ENCODE results near the gene PLXNB2.
"Not testable (repeated sequence)": the region's sequence is repeated elsewhere in the genome, so short reads cannot be mapped to it uniquely, and the experiment has no call there.

PLXNB2 gene, protein sequence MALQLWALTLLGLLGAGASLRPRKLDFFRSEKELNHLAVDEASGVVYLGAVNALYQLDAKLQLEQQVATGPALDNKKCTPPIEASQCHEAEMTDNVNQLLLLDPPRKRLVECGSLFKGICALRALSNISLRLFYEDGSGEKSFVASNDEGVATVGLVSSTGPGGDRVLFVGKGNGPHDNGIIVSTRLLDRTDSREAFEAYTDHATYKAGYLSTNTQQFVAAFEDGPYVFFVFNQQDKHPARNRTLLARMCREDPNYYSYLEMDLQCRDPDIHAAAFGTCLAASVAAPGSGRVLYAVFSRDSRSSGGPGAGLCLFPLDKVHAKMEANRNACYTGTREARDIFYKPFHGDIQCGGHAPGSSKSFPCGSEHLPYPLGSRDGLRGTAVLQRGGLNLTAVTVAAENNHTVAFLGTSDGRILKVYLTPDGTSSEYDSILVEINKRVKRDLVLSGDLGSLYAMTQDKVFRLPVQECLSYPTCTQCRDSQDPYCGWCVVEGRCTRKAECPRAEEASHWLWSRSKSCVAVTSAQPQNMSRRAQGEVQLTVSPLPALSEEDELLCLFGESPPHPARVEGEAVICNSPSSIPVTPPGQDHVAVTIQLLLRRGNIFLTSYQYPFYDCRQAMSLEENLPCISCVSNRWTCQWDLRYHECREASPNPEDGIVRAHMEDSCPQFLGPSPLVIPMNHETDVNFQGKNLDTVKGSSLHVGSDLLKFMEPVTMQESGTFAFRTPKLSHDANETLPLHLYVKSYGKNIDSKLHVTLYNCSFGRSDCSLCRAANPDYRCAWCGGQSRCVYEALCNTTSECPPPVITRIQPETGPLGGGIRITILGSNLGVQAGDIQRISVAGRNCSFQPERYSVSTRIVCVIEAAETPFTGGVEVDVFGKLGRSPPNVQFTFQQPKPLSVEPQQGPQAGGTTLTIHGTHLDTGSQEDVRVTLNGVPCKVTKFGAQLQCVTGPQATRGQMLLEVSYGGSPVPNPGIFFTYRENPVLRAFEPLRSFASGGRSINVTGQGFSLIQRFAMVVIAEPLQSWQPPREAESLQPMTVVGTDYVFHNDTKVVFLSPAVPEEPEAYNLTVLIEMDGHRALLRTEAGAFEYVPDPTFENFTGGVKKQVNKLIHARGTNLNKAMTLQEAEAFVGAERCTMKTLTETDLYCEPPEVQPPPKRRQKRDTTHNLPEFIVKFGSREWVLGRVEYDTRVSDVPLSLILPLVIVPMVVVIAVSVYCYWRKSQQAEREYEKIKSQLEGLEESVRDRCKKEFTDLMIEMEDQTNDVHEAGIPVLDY (N-terminal part only)

DNA sequence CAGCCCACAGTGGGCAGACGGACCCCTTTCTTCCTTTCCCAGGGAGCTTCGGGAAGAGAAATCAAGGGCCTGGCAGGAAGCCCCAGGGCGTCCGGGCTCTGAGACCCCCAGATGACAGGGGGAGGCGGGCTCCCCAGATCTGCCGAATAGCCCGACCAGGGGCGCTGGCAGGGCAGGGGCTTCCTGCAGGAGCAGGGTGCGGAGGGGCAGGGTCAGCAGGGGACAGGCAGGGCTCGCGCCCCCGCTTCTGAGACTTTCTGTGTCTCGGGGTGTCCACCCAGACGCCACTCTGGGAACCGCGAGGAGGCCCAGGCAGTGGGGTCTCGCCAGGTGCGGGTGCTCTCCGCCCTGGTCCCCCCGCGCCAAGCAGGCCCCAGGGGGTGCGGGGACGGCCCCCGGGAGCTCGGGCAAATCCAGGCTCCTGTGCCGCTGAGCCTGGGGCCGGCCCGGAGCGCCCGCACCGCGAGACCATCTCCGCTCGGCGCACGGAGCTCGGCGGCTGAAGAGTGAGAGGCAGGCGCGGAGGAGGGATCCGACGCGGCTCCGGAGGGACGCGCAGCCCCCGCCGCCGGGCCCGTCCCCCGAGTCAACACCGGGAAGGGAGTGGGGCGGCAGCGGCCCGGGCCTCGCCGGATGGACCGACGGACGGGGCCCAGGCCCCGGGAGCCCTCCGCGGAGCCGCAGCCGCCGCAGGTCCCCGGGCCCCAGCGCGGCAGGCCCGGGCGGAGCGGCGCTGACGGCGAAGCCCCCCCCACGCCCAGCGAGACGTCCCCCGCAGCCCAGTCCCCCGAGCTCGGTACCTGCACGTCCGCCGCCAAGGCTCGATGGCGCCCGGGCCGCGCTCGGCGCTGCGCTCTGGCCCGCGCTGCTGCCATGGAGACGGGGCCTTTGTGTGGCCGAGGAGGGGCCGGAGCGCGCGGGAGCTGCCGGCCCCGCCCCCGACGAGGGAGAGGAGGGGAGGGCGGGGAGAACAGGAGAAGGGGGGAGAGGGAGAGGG is at the start of gene PLXNB2:
PLXNB2 (minus strand) TSS at position 894 of the 997 bp plus-strand sequence. CDS start 17,062 bp downstream, outside the sequence.
- peak; percentile 19 for DNase-seq (ENCODE audit: low spot score)

DNA sequence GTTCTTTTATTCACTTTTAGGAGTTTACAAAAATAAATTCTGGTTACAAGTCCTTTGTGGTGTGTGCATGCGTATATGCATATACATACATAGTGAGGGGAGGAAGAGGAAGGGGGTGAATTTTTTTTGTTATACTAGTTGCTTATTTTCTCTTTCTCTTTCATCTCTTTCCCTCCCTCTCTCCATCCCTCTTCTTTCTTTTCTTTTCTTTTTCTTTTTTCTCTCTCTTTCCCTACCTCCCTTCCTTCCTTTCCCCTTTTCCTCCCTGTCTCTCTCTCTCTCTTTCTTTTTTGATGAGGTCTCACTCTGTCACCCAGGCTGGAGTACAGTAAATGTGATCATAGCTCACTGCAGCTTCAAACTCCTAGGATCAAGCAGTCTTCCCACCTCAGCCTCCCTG is 49.8 kb upstream of the PLXNB2 start:
- DNase-seq (ENCODE audit: low spot score) = no peak

DNA sequence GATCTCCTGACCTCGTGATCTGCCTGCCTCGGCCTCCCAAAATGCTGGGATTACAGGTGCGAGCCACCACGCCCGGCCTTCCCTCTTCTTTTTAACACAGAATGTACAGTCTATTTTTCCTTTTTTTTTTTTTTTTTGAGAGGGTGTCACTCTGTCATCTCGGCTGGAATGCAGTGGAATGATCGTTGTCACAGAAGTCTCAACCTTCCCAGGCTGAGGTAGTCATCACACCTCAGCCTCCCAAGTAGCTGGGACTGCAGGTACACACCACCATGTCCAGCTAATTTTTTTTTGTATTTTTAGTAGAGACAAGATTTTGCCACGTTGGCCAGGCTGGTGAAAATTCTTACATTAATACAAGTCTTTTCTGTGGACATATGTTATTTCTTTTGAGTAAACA is 48.7 kb upstream of the PLXNB2 start:
- no peak for DNase-seq (ENCODE audit: low spot score)

GRCh38 chr22:50348058-50348457 is 40.6 kb upstream of the PLXNB2 start:
- DNase-seq (ENCODE audit: low spot score) = no peak

- no peak for DNase-seq (ENCODE audit: low spot score)
Observed at GRCh38 chr22:50347157-50347556, 39.7 kb upstream of the PLXNB2 start.

DNA sequence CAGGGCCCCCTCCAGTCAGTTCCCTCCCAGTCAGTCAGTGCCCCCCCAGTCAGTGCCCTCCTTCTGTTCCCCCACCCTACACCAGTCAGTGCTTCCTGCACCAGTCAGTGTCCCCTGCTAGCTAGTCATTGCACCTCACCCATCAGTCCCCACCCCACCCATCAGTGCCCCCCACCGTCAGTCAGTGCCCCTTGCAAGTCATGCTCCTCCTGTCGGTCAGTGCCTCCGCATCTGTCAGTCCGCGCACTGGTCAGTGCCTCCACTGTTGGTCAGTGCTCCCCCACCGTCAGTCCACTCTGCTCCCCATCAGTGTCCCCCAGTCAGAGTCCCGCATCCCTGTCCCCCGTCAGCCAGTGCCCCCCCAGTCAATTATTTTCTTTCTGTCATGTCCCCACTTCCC is 39.0 kb upstream of the PLXNB2 start:
- no peak for DNase-seq (ENCODE audit: low spot score)

- no peak for DNase-seq (ENCODE audit: low spot score)
Observed at GRCh38 chr22:50343541-50343935, 36.1 kb upstream of the PLXNB2 start.

GRCh38 chr22:50342651-50343540 is 35.5 kb upstream of the PLXNB2 start, which contains the start of gene PPP6R2:
Gene PPP6R2 (plus strand): TSS chr22:50343327. CDS start chr22:50393909, 50,582 bp downstream.
- DNase-seq (ENCODE audit: low spot score) = peak; percentile 84

- peak; percentile 92 for DNase-seq (ENCODE audit: low spot score)
Observed at GRCh38 chr22:50341977-50342650, 34.7 kb upstream of the PLXNB2 start.

DNA sequence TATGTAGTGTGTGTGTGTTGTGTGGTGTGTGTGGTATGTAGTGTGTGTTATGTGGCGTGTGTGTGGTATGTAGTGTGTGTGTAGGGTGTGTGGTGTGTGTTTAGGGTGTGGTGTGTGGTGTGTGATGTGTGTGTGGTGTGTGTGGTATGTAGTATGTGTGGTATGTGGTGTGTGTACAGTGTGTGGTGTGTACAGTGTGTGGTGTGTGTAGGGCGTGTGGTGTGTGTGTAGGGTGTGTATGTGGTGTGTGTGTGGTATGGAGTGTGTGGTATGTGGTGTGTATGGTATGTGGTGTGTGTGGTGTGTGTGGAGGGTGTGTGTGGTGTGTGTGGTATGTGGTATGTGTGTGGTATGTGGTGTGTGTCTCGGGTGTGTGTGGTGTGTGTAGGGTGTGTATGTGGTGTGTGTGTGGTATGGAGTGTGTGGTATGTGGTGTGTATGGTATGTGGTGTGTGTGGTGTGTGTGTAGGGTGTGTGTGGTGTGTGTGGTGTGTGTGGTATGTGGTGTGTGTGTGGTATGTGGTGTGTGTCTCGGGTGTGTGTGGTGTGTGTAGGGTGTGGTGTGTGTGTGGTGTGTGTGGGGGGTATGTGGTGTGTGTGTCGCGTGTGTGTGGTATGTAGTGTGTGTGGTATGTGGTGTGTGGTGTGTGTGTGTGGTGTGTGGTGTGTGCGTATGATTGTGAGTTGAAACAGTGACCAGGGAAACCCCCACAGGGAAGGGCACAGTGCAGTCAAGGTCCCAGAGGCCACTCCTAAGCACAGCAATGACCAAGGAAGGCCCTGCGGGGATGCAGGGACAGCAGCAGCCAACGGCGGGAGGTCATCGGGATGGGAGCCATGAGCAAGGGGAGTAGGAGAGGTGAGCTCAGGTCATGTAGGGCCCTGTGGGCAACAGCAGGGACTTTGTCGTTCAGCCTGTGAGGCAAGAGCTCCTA is 32.8 kb upstream of the PLXNB2 start:
- no peak for DNase-seq (ENCODE audit: low spot score)

DNA sequence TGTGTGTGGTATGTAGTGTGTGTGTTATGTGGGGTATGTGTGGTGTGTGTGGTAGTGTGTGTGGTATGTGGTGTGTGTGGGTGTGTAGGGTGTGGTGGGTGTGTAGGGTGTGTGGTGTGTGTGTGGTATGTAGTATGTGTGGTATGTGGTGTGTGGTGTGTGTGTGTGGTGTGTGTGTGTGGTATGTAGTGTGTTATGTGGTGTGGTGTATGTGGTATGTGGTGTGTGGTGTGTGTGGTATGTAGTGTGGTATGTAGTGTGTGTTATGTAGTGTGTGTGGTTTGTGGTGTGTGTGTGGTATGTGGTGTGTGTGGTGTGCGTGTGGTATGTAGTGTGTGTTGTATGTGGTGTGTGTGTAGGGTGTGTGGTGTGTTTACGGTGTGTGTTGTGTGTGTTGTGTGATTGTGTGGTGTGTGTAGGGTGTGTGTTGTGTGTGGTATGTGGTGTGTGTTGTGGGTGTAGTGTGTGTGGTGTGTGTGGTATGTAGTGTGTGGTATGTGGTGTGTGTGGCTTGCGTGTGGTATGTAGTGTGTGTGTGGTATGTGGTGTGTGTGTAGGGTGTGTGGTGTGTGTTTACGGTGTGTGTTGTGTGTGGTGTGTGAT is 31.5 kb upstream of the PLXNB2 start:
- DNase-seq (ENCODE audit: low spot score) = no peak

DNA sequence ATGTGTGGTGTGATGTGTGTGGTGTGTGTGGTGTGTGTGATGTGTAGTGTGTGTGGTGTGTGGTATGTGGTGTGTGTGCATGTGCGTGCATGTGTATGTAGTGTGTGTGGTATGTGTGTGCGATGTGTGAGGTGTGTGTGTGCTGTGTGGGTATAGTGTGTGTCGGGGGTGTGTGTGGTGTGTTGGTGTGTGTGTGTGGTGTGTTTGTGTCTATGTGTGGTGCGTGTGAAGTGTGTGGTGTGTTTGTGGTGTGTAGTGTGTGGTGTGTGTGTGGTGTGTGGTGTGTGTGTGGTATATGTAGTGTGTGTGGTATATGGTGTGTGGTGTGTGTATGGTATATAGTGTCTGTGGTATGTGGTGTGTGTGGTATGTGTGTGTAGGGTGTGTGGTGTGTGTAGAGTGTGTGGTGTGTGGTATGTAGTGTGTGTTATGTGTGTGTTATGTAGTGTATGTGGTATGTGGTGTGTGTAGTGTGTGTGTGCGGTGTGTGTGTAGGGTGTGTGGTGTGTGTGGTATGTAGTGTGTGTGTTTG is 30.7 kb upstream of the PLXNB2 start:
- DNase-seq (ENCODE audit: low spot score) = no peak

- DNase-seq (ENCODE audit: low spot score) = no peak
Observed at GRCh38 chr22:50337262-50338041, 30.0 kb upstream of the PLXNB2 start.

DNA sequence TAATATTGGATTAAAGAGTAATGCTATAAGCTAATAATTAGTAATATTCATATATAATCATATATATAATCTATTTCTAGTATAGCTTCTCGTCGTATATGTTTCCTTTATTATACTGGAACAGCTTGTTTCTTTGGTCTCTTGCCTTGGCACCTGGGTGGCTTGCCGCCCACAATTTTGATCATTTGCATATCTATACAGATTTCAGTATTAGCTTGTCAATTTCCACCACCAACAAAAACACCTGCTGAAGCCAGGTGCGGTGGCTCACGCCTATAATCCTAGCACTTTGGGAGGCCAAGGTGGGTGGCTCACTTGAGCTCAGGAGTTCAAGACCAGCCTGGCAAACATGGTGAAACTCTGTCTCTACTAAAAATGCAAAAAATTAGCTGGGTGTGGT is 27.0 kb upstream of the PLXNB2 start:
- DNase-seq (ENCODE audit: low spot score) = not testable (repeated sequence)

DNA sequence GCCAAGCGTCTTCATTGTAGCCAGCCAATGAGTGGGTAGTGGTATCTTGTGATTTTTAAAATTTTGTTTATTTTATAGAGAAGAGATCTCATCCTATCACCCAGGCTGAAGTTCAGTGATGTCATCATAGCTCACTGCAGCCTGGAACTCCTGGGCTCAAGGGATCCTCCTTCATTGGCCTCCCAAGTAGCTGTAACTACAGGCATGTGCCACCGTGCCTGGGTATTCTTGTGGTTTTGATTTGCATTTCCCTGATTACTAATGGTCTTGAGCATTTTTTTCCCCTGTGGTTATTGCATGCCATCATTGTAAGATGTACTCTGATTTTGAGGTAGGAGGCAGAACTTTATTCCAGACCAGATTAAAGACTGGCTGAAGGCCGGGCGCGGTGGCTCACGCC is 21.8 kb upstream of the PLXNB2 start:
- no peak for DNase-seq (ENCODE audit: low spot score)

- DNase-seq (ENCODE audit: low spot score) = no peak
Observed at GRCh38 chr22:50327711-50328019, 20.2 kb upstream of the PLXNB2 start.

Data from activated CD4-positive, alpha-beta T cell treated with anti-CD3 and anti-CD28 coated beads, Interleukin-2, Interleukin-4, amounts not matched to agents 100 ng/mL and 50 ng/mL, durations not matched to agents 16 hours and 8 hours (primary cell).